ENCODE results near the gene UCKL1.
"Not testable (repeated sequence)": the region's sequence is repeated elsewhere in the genome, so short reads cannot be mapped to it uniquely, and the experiment has no call there.

The UCKL1 gene

GRCh38 chr20:63967330-63968135, 11.3 kb upstream of the UCKL1 start:
- no peak for ATAC-seq
- Mint-ChIP-seq H3K9me3 (no peaks in the 10 kb centered on the region), H3K27ac (no peak overlapping the region), H3K4me1 (peaks cover 10% of the 10 kb centered on the region), H3K4me3 (no peak overlapping the region), H3K27me3 (no peaks in the 10 kb centered on the region), H3K36me3 (ENCODE audit: low read depth) (peaks cover 11% of the 10 kb centered on the region)
- DNase-seq, result no peak

DNA sequence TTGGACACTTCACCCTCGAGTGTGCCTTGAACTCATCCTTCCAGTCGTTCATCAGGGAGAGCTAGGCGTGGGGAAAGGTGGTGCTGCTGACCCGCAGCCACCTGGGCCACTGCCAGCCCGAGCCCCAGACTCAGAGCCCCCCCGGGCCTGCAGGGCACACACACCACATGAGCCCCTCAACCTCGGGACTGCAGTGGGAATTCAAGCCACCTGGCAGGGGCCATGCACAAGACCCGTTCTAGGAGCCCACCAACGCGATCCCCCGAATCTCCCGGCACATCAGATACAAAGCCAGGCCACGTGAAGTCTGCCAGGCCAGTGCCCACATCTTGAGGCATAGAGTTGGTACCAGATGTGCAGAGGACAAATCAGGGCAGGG, 10.7 kb upstream of the UCKL1 start:
- Mint-ChIP-seq H3K4me1 (peaks cover 10% of the 10 kb centered on the region), H3K4me3 (no peak overlapping the region), H3K9me3 (no peaks in the 10 kb centered on the region), H3K36me3 (ENCODE audit: low read depth) (peaks cover 11% of the 10 kb centered on the region), H3K27ac (no peak overlapping the region), H3K27me3 (no peaks in the 10 kb centered on the region)
- DNase-seq, result no peak
- ATAC-seq, result no peak

DNA sequence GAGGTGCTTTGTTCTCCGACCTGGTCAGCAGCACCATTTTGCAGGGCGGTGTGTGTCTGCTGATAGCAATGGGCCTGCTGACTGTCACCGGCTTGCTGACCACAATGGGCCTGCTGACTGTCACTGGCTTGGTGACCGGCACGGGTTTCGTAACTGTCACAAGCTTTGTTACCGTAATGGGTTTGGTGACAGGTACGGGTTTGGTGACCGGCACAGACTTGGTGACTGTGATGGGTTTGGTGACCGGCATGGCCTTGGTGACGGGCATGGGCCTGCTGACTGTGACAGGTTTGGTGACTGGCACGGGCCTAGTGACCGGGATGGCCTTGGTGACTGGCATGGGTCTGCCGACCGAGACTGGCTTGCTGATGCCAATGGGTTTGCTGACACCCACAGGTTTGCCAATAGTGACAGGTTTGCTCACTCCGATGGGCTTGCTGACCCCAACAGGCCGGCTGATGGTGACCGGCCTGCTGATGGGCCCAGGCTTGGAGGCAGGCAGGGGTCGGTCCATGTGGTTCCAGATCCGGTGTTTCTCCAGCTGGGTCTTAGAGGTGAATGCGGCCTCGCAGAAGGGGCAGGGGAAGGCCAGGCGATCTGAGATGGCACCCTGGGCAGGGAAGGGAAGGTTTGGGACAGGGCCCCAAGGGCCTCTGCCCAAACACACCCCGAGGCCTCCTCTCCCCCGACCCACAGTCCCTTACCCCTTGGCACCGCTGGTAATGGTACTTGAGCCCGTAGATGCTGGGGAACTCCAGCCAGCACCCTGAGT, 10.1 kb upstream of the UCKL1 start:
- H3K36me3 Mint-ChIP-seq (ENCODE audit: low read depth), result peaks cover 11% of the 10 kb centered on the region

DNA sequence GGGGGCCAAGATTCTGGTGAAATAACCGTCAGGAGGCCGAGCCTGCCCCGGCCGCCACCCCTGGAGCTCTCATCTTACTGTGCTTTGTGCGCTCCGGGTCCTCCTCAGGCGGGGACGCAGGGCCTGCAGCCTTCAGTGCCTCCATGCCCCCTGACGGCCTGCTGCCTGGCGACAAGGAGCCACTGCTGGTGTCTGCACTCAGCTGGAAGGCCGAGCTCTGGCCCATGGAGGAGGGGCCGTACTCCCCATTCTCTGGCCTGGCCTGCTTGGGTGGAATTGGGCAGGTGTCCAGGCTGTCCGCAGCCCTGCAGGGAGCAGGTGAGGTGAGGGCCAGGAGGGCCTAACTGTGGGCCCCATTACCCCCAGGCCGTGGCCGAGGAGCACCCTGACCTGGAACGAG, 8.2 kb upstream of the UCKL1 start:
- H3K4me1 Mint-ChIP-seq, result peaks cover 8% of the 10 kb centered on the region
- no peak for ATAC-seq
- H3K27ac Mint-ChIP-seq, result no peak overlapping the region
- H3K9me3 Mint-ChIP-seq, result no peaks in the 10 kb centered on the region
- H3K4me3 Mint-ChIP-seq, result no peak overlapping the region
- peaks cover 11% of the 10 kb centered on the region for H3K36me3 Mint-ChIP-seq (ENCODE audit: low read depth)
- DNase-seq, result no peak
- H3K27me3 Mint-ChIP-seq, result no peaks in the 10 kb centered on the region

More for the DNA sequence above, 10.1 kb upstream of the UCKL1 start:
- no peak overlapping the region for H3K27ac Mint-ChIP-seq
- H3K9me3 Mint-ChIP-seq, result no peaks in the 10 kb centered on the region
- H3K4me1 Mint-ChIP-seq, result peaks cover 10% of the 10 kb centered on the region
- no peaks in the 10 kb centered on the region for H3K27me3 Mint-ChIP-seq
- DNase-seq, result no peak
- no peak for ATAC-seq
- H3K4me3 Mint-ChIP-seq, result no peak overlapping the region

- peaks cover 6% of the 10 kb centered on the region for H3K4me1 Mint-ChIP-seq
- ATAC-seq, result no peak
- H3K4me3 Mint-ChIP-seq, result no peak overlapping the region
- H3K27ac Mint-ChIP-seq, result no peak overlapping the region
- no peaks in the 10 kb centered on the region for H3K9me3 Mint-ChIP-seq
- no peaks in the 10 kb centered on the region for H3K27me3 Mint-ChIP-seq
- DNase-seq, result no peak
- peaks cover 9% of the 10 kb centered on the region for H3K36me3 Mint-ChIP-seq (ENCODE audit: low read depth)
Measured at GRCh38 chr20:63963784-63964301, 7.6 kb upstream of the UCKL1 start.

DNA sequence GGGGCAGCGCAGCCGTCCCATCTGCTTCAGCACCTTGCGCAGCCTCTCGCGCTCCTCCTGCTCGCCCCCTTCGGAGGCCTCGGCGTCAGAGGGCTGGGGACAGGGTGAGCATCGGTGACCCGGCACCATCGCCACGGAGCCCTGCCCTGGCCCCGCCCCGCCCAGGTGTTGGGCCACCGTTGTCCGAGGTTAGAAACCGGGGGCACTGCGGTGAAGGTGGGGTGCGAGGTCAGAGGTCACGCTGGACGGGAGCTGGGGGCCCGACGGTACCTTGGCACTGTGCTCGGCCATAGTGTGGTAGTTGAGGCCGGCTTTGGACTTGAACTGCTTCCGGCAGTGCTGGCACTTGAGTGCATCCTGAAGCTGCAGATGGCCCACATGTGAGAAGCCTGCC, 7.1 kb upstream of the UCKL1 start:
- H3K4me1 Mint-ChIP-seq, result peaks cover 4% of the 10 kb centered on the region
- H3K27ac Mint-ChIP-seq, result no peak overlapping the region
- no peak for ATAC-seq
- DNase-seq, result no peak
- H3K27me3 Mint-ChIP-seq, result no peaks in the 10 kb centered on the region
- peaks cover 8% of the 10 kb centered on the region for H3K36me3 Mint-ChIP-seq (ENCODE audit: low read depth)
- H3K4me3 Mint-ChIP-seq, result no peak overlapping the region
- H3K9me3 Mint-ChIP-seq, result no peaks in the 10 kb centered on the region

- DNase-seq (no peak), ATAC-seq (no peak)
- H3K27me3 Mint-ChIP-seq, result no peaks in the 10 kb centered on the region
- peaks cover 9% of the 10 kb centered on the region for H3K4me1 Mint-ChIP-seq
- H3K36me3 Mint-ChIP-seq (ENCODE audit: low read depth), result peaks cover 8% of the 10 kb centered on the region
- H3K4me3 Mint-ChIP-seq, result no peak overlapping the region
- H3K9me3 Mint-ChIP-seq, result no peaks in the 10 kb centered on the region
- H3K27ac Mint-ChIP-seq, result no peak overlapping the region
Measured at GRCh38 chr20:63962426-63963347, 6.5 kb upstream of the UCKL1 start.

- Mint-ChIP-seq H3K9me3 (no peaks in the 10 kb centered on the region), H3K27ac (no peak overlapping the region), H3K4me3 (no peak overlapping the region), H3K4me1 (peaks cover 17% of the 10 kb centered on the region), H3K36me3 (ENCODE audit: low read depth) (peaks cover 8% of the 10 kb centered on the region), H3K27me3 (no peaks in the 10 kb centered on the region)
- DNase-seq (no peak), ATAC-seq (no peak)
Measured at GRCh38 chr20:63961664-63962425, 5.6 kb upstream of the UCKL1 start.

DNA sequence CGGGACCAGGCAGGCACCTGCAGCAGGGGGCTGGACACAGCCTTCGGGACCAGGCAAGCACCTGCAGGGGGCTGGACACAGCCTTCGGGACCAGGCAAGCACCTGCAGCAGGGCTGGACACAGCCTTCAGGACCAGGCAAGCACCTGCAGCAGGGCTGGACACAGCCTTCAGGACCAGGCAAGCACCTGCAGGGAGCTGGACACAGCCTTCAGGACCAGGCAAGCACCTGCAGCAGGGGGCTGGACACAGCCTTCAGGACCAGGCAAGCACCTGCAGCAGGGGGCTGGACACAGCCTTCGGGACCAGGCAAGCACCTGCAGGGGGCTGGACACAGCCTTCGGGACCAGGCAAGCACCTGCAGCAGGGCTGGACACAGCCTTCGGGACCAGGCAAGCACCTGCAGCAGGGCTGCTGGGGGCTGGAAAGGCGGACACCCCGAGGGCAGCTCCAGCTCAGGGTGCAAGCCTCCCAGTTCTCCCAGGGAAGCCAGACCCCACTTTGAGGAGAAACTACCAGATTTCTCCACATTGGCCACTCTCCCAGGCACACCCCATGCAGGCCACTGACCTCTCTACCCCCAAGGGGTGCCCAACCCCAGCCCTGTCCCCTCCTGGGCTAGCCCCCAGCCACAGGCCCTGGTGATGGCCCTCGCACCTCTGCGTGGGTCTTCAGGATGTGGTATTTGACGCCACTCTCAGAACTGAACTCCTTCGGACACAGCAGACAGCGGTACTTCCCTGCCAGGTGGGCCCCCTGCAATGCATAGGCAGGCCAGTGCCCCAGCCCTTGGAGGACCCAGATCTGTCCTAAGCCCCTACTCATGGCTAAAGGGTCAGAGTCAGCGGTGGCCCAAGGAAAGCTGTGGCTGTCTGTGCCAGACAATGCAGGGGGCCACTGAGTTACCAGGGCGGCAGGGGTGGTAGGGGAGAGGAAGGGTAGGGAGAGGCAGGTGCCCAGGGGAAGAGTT, 4.7 kb upstream of the UCKL1 start:
- not testable (repeated sequence) for H3K27me3 Mint-ChIP-seq; ATAC-seq; H3K4me3 Mint-ChIP-seq; DNase-seq; H3K9me3 Mint-ChIP-seq; H3K27ac Mint-ChIP-seq; H3K36me3 Mint-ChIP-seq (ENCODE audit: low read depth)
- H3K4me1 Mint-ChIP-seq, result peaks cover 19% of the 10 kb centered on the region

- H3K4me3 Mint-ChIP-seq, result no peak overlapping the region
- no peaks in the 10 kb centered on the region for H3K27me3 Mint-ChIP-seq
- H3K4me1 Mint-ChIP-seq, result peaks cover 25% of the 10 kb centered on the region
- H3K27ac Mint-ChIP-seq, result no peak overlapping the region
- no peaks in the 10 kb centered on the region for H3K9me3 Mint-ChIP-seq
- no peak for ATAC-seq
- H3K36me3 Mint-ChIP-seq (ENCODE audit: low read depth), result peaks cover 3% of the 10 kb centered on the region
- no peak for DNase-seq
Measured at GRCh38 chr20:63959699-63960075, 3.5 kb upstream of the UCKL1 start.

DNA sequence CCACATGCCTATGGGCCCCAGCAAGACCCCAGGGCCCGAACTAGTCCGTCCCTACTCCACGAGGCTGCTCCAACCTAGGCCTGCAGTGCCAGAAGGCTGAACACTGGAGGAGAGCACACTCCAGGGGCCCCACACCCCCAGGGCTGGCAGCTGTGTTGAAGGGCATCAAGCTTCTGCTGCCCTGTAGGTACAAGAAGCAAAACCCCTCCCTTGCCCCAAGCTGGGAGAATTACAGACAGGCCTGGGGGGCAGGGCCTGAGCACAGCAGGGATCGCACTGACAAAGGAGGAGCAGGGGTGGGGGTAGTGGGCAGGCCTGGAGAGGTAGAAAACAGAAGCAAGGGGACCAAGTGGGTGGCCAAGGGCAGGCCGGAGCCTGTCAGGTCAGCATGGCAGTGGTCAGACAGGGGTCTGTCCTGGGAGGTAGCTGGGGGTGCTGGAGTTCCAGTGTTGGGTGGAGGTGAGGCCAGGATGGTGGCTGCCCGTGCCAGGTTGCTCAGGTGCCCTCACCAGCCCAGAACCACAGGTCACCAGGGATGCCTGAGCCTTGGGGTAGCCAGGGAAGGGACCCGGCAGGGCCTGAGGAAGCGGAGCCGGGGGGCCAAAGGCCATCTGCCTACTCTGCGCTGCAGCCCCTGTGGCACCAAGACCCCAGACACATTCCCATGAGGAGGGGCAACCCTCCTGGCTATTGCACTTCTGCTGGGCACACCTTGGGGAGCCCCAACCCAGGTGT, 2.9 kb upstream of the UCKL1 start:
- Mint-ChIP-seq H3K4me1 (peaks cover 30% of the 10 kb centered on the region), H3K27me3 (no peaks in the 10 kb centered on the region), H3K27ac (no peak overlapping the region), H3K9me3 (no peaks in the 10 kb centered on the region), H3K4me3 (no peak overlapping the region), H3K36me3 (ENCODE audit: low read depth) (peaks cover 3% of the 10 kb centered on the region)
- ATAC-seq (no peak), DNase-seq (no peak)

GRCh38 chr20:63958471-63958870, 2.3 kb upstream of the UCKL1 start:
- Mint-ChIP-seq H3K9me3 (no peaks in the 10 kb centered on the region), H3K4me1 (peaks cover 37% of the 10 kb centered on the region), H3K4me3 (no peak overlapping the region), H3K36me3 (ENCODE audit: low read depth) (peaks cover 3% of the 10 kb centered on the region), H3K27ac (peak overlapping the region; percentile 70), H3K27me3 (no peaks in the 10 kb centered on the region)
- no peak for ATAC-seq
- no peak for DNase-seq

All from activated naive CD8-positive, alpha-beta T cell treated with anti-CD3 and anti-CD28 coated beads, Interleukin-2, amount 50 U/mL, for 24 hours (primary cell).